LNCaP clone FGC (cell line): ENCODE measurements around the gene INSC.

ENCODE experiments used
- DNase-seq: peaks from one replicate; pipeline ENCODE4 v3.0.0-alpha.2; 2011; ENCODE audit warnings: low read depth
- H3K4me3 ChIP-seq: 2 replicates; pipeline ENCODE4 v1.5.1; 2011; ENCODE audit warnings: mild to moderate bottlenecking, low read depth, low read length, control low read depth
- CTCF ChIP-seq: IDR thresholded peaks from 2 replicates; pipeline ENCODE4 v1.5.1; 2012; ENCODE audit warnings: mild to moderate bottlenecking; ENCODE audit not compliant: control insufficient read depth, insufficient read depth; ENCODE audit errors: extremely low read depth

INSC gene

GRCh38 chr11:15109602-15110001, 5.1 kb upstream of the INSC start:
- no peak for DNase-seq
- no peak for TF ChIP-seq CTCF

GRCh38 chr11:15111215-15111614, 3.5 kb upstream of the INSC start:
- TF ChIP-seq CTCF, result no peak
- no peak overlapping the region for H3K4me3 ChIP-seq
- DNase-seq, result no peak

More at GRCh38 chr11:15109602-15110001, 5.1 kb upstream of the INSC start:
- no peak overlapping the region for H3K4me3 ChIP-seq

- H3K4me3 ChIP-seq, result no peak overlapping the region
- no peak for DNase-seq
- TF ChIP-seq CTCF, result no peak
These were observed 2.6 kb upstream of the INSC start for GRCh38 chr11:15112131-15112541.

GRCh38 chr11:15113381-15113780, 1.3 kb upstream of the INSC start:
- TF ChIP-seq CTCF, result no peak
- no peak for DNase-seq
- no peak overlapping the region for H3K4me3 ChIP-seq

GRCh38 chr11:15115686-15116085, 963 bp downstream of the INSC start:
- TF ChIP-seq CTCF, result no peak
- no peak for DNase-seq
- no peak overlapping the region for H3K4me3 ChIP-seq

- H3K4me3 ChIP-seq, result no peak overlapping the region
- no peak for TF ChIP-seq CTCF
- no peak for DNase-seq
These were observed 3.0 kb downstream of the INSC start for GRCh38 chr11:15117751-15118150.

- DNase-seq, result no peak
- H3K4me3 ChIP-seq, result no peak overlapping the region
- no peak for TF ChIP-seq CTCF
These were observed 3.7 kb downstream of the INSC start for GRCh38 chr11:15118431-15118830.
